ENCODE results near the gene IGF2BP2. TPM values are rescaled to one million over a fixed set of nuclear protein-coding genes. Genes with fewer than 3 reads are reported as not detected.

IGF2BP2 gene
- polyA plus RNA-seq (2013, experiment 1 of 2) = 171 TPM
- polyA plus RNA-seq (2013, experiment 2 of 2) = 157 TPM

DNA sequence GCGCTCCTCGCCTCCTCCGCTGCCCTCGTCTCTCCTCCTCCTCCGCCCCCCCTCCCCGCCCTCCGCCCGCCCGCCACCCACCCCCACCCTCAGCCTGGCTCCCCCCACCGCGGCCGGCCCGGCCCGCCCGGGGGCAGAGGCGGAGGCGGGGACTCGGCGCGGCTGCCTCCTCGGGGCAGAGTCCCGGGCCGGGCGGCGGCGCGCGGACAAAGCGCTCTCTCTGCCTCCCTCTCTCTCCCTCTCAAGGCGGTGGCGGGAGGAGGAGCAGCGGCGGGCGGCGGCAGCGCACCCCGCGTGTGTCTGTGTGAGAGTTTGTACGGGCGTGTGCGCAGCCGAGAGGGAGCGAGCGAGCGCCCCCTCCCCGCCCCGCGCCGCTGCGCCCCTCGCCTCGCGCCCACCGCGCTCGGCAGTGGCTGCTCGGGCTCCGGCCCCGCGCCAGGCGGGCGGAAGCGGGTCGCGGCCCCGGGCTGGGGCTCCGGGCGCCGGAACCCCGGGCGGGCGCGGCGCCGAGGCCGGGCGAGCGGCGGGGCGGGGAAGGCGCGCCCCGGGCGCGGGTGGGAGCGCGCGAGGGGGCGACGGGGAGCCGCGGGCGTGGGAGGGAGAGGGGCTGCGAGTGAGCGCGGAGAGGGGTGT, at the start of gene IGF2BP2:
Gene IGF2BP2, minus strand, starts transcription at position 37 of the 633 bp plus-strand sequence. CDS start 82 bp downstream, outside the sequence.
- Histone ChIP-seq H3K36me3 (ENCODE audit: control insufficient read depth, insufficient read depth, low read length) (peaks cover 30% of the 10 kb centered on the region), H3K9me3 (ENCODE audit: control insufficient read depth, low read length) (peaks cover 18% of the 10 kb centered on the region), H3K4me3 (ENCODE audit: extremely low read depth, insufficient read depth, low read length, poor library complexity, severe bottlenecking) (peak within 1 kb of the TSS; percentile 75), H3K27ac (ENCODE audit: low read depth, low read length, severe bottlenecking) (peak within 1 kb of the TSS; percentile 96), H3K4me1 (ENCODE audit: control insufficient read depth, insufficient read depth, low read length, poor library complexity, severe bottlenecking) (peaks cover 1% of the 10 kb centered on the region)
- 0 to 1% methylated on average over 20 to 40 of the region's 96 CpGs for WGBS, 2 experiments (ENCODE audit: insufficient coverage in 2 of 2)

DNA sequence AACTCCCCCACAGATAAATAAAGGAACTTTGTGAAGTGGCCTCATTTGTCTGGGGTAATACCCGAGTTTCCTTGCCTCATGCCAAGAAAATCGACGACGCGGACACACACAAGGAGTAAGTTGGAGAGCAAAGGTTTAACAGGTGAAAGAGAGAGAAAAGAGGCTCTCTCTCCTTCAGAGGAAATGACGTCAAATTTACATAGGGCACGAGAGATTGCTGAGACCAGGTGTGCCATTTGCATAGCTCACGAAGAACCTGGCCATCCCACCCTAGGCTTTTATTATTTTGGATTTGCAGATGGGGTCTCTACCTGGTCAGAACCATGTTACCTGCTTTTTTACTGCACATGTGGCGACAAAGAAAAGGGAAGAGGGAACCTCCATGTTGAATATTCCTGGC, 49.3 kb upstream of the IGF2BP2 start:
- H3K4me3 ChIP-seq (ENCODE audit: extremely low read depth, insufficient read depth, low read length, poor library complexity, severe bottlenecking) = no peak overlapping the region
- H3K4me1 ChIP-seq (ENCODE audit: control insufficient read depth, insufficient read depth, low read length, poor library complexity, severe bottlenecking) = no peaks in the 10 kb centered on the region
- WGBS, 2 experiments (ENCODE audit: insufficient coverage in 2 of 2) = 83% methylated on average over 2 to 8 of the region's 9 CpGs
- no peaks in the 10 kb centered on the region for H3K9me3 ChIP-seq (ENCODE audit: control insufficient read depth, low read length)
- H3K36me3 ChIP-seq (ENCODE audit: control insufficient read depth, insufficient read depth, low read length) = no peaks in the 10 kb centered on the region
- no peak overlapping the region for H3K27ac ChIP-seq (ENCODE audit: low read depth, low read length, severe bottlenecking)

DNA sequence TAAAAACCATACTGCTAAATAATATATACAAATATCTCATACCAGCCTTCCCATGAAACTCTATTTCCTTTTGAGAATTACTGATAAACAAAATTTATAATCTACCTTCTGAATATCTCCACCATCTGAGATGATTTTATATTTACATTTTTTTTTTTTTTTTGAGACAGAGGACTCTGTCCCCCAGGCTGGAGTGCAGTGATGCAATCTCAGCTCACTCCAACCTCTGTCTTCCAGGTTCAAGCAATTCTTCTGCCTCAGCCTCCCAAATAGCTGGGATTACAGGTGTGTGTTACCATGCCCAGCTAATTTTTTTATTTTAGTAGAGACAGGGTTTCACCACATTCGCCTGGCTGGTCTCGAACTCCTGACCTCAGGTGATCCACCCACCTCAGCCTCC, 42.8 kb upstream of the IGF2BP2 start:
- Histone ChIP-seq H3K9me3 (ENCODE audit: control insufficient read depth, low read length) (no peaks in the 10 kb centered on the region), H3K4me3 (ENCODE audit: extremely low read depth, insufficient read depth, low read length, poor library complexity, severe bottlenecking) (no peak overlapping the region), H3K36me3 (ENCODE audit: control insufficient read depth, insufficient read depth, low read length) (no peaks in the 10 kb centered on the region), H3K4me1 (ENCODE audit: control insufficient read depth, insufficient read depth, low read length, poor library complexity, severe bottlenecking) (no peaks in the 10 kb centered on the region), H3K27ac (ENCODE audit: low read depth, low read length, severe bottlenecking) (no peak overlapping the region)
- no CpG with 5 or more reads among the region's 2 CpGs for WGBS, 2 experiments (ENCODE audit: insufficient coverage in 2 of 2)

DNA sequence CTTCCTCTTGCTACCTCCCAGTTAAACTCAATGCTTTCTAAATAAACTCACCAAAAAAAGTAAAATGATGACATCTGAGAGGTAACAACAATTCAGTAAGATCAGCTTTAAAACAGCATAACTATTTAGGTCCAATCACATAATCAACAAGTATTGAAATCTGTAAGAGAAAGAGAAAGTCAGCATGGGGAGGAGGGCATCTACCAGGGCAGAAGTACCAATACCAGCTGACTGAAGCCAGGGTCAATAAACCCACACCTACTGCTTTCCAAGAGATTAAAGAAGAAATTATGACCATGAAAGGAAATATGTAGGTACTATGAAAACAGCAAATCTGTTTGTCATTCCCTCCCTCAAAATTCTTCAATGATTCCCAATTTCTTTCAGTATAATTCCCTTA, 42.2 kb upstream of the IGF2BP2 start:
- Histone ChIP-seq H3K9me3 (ENCODE audit: control insufficient read depth, low read length) (no peaks in the 10 kb centered on the region), H3K27ac (ENCODE audit: low read depth, low read length, severe bottlenecking) (no peak overlapping the region), H3K4me3 (ENCODE audit: extremely low read depth, insufficient read depth, low read length, poor library complexity, severe bottlenecking) (no peak overlapping the region), H3K36me3 (ENCODE audit: control insufficient read depth, insufficient read depth, low read length) (no peaks in the 10 kb centered on the region), H3K4me1 (ENCODE audit: control insufficient read depth, insufficient read depth, low read length, poor library complexity, severe bottlenecking) (no peaks in the 10 kb centered on the region)

DNA sequence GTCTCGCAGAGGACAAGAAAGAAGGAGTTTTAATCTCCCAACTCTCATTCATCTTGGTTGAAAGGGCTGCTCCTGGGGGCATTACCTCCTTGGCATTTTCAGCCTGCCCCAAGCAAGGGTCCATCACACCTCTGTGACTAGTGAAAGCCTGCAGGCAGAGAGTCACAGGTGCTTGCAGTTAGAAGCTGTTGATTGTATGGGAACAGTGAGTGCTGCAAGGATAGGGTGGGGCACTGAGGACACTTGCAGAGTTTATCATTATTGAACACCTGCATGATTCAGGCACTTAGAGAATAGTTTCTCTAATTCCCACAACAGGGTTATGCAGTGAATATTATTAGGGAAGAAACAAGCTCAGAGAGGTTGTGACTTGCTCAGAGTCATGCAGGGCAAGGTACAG, 41.7 kb upstream of the IGF2BP2 start:
- Histone ChIP-seq H3K9me3 (ENCODE audit: control insufficient read depth, low read length) (no peaks in the 10 kb centered on the region), H3K27ac (ENCODE audit: low read depth, low read length, severe bottlenecking) (no peak overlapping the region), H3K36me3 (ENCODE audit: control insufficient read depth, insufficient read depth, low read length) (no peaks in the 10 kb centered on the region), H3K4me1 (ENCODE audit: control insufficient read depth, insufficient read depth, low read length, poor library complexity, severe bottlenecking) (no peaks in the 10 kb centered on the region), H3K4me3 (ENCODE audit: extremely low read depth, insufficient read depth, low read length, poor library complexity, severe bottlenecking) (no peak overlapping the region)
- whole genome bisulfite sequencing, 2 experiments (ENCODE audit: insufficient coverage in 2 of 2) = 100% methylated on average over 1 of the region's 1 CpG; no CpG with 5 or more reads in 1 of the 2 experiments

DNA sequence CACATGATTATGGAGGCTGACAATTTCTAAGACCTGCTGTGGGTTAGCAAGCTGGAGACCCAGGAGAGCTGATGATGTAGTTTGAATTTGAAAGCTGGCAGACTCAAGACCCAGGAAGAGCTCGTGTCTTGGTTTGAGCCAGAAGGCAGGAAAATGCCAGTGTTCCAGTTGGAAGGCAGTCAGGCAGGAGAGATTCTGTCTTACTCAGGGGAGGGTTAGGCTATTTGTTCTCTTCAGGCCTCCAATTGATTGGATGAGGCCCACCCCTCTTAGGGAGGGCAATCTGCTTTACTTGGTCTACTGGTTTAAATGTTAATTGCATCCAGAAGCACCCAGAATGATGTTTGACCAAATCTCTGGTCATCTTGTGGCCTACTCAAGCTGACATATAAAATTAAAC, 40.4 kb upstream of the IGF2BP2 start:
- no peaks in the 10 kb centered on the region for H3K4me1 ChIP-seq (ENCODE audit: control insufficient read depth, insufficient read depth, low read length, poor library complexity, severe bottlenecking)
- 75 to 100% methylated on average over 1 of the region's 1 CpG for WGBS, 2 experiments (ENCODE audit: insufficient coverage in 2 of 2)
- H3K9me3 ChIP-seq (ENCODE audit: control insufficient read depth, low read length) = no peaks in the 10 kb centered on the region
- H3K4me3 ChIP-seq (ENCODE audit: extremely low read depth, insufficient read depth, low read length, poor library complexity, severe bottlenecking) = no peak overlapping the region
- no peaks in the 10 kb centered on the region for H3K36me3 ChIP-seq (ENCODE audit: control insufficient read depth, insufficient read depth, low read length)
- H3K27ac ChIP-seq (ENCODE audit: low read depth, low read length, severe bottlenecking) = no peak overlapping the region

DNA sequence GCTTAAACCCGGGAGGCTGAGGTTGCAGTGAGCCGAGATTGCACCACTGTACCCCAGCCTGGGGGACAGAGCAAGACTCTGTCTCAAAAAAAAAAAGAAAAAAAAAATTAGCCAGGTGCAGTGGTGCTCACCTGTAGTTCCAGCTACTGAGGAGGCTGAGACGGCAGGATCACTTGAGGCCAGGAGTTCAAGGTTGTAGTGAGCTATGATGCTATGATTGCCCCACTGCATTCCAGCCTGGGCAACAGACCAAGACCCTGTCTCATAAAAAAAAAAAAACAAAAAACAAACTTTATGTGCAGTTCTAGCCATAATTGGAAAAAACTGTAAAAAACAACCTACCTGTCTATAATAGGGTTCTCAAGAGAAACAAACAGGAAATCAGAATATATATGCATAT, 39.9 kb upstream of the IGF2BP2 start:
- H3K4me3 ChIP-seq (ENCODE audit: extremely low read depth, insufficient read depth, low read length, poor library complexity, severe bottlenecking) = no peak overlapping the region
- no peak overlapping the region for H3K27ac ChIP-seq (ENCODE audit: low read depth, low read length, severe bottlenecking)
- H3K4me1 ChIP-seq (ENCODE audit: control insufficient read depth, insufficient read depth, low read length, poor library complexity, severe bottlenecking) = no peaks in the 10 kb centered on the region
- H3K36me3 ChIP-seq (ENCODE audit: control insufficient read depth, insufficient read depth, low read length) = no peaks in the 10 kb centered on the region
- 94 to 100% methylated on average over 3 of the region's 3 CpGs for WGBS, 2 experiments (ENCODE audit: insufficient coverage in 2 of 2)
- no peaks in the 10 kb centered on the region for H3K9me3 ChIP-seq (ENCODE audit: control insufficient read depth, low read length)

DNA sequence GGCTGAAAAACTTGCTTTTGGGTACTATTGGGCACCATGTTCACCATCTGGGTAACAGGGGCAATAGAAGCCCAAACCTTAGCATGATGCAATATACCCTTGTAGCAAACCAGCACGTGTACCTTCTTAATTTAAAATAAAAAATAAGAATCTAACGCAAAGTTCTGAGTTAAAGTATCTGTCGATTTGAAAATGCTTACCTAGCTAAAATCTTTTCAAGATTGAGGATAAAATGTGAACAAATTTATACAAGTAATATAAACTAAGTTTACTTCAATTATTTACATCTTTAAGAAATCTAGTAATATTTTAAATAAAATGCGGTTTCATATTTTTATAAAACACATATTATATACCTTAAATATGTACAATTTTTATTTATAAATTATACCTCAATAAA, 38.1 kb upstream of the IGF2BP2 start:
- no CpG with 5 or more reads among the region's 4 CpGs for WGBS, 2 experiments (ENCODE audit: insufficient coverage in 2 of 2)

DNA sequence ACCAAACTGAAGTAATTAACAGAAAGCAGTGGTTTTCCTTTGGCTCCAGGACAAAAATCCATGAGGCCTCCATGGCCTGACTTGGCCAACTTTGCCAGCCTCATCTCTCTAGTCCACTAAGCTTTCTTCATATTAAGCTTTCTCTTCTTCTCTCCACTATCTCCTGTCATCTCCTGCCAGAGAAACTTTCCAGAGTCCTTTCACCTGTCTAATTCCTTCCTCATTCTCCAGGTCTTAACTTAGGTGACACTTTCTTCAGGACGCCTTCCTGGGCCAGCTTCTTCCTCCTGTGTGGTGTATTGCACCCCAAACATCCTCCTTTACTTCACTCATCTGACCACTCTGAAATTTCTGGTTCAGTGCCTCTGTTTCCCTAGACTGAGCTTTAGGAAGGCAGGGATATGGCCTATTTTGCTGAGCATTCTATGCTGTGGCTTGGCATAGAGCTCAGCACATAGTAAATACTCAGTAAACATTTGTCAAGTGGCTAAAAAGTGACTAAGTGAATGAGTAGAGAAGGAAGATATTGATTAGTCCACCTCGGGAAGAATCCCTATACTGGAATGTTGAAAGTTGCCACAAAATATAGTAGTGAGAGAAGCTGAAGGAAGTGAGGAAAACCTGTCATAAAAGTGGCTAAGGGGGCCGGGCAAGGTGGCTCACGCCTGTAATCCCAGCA, 34.6 kb upstream of the IGF2BP2 start:
- peaks cover 11% of the 10 kb centered on the region for H3K9me3 ChIP-seq (ENCODE audit: control insufficient read depth, low read length)
- 79 to 96% methylated on average over 2 to 3 of the region's 4 CpGs for WGBS, 2 experiments (ENCODE audit: insufficient coverage in 2 of 2)
- no peak overlapping the region for H3K27ac ChIP-seq (ENCODE audit: low read depth, low read length, severe bottlenecking)
- H3K4me1 ChIP-seq (ENCODE audit: control insufficient read depth, insufficient read depth, low read length, poor library complexity, severe bottlenecking) = no peaks in the 10 kb centered on the region
- H3K4me3 ChIP-seq (ENCODE audit: extremely low read depth, insufficient read depth, low read length, poor library complexity, severe bottlenecking) = no peak overlapping the region
- H3K36me3 ChIP-seq (ENCODE audit: control insufficient read depth, insufficient read depth, low read length) = no peaks in the 10 kb centered on the region

More for the DNA sequence above, 38.1 kb upstream of the IGF2BP2 start:
- H3K4me1 ChIP-seq (ENCODE audit: control insufficient read depth, insufficient read depth, low read length, poor library complexity, severe bottlenecking) = no peaks in the 10 kb centered on the region
- H3K36me3 ChIP-seq (ENCODE audit: control insufficient read depth, insufficient read depth, low read length) = no peaks in the 10 kb centered on the region
- H3K4me3 ChIP-seq (ENCODE audit: extremely low read depth, insufficient read depth, low read length, poor library complexity, severe bottlenecking) = no peak overlapping the region
- no peak overlapping the region for H3K27ac ChIP-seq (ENCODE audit: low read depth, low read length, severe bottlenecking)
- no peaks in the 10 kb centered on the region for H3K9me3 ChIP-seq (ENCODE audit: control insufficient read depth, low read length)

DNA sequence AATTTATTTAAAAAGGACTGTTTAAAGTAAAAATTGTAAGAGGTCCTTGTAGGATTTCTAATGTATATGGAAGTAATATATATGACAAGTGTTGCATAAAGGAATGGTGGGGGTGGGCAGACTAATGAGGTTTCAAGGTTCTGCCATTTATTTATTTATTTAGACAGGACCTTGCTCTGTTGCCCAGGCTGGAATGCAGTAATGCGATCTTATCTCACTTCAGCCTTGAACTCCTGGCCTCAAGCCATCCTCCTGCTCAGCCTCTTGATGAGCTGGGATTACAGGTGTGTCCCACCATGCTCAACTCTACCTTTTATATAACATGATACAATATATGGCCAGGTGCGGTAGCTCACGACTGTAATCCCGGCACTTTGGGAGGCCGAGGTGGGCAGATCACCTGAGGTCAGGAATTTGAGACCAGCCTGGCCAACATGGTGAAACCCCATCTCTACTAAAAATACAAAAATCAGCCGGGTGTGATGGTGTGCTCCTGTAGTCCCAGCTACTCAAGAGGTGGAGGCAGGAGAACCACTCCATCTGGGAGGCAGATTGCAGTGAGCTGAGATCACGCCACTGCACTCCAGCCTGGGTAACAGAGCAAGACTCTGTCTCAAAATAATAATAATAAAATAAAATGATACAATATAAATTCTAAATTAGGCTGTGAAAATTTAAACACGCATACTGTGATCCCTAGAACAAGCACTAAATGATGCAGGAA, 33.8 kb upstream of the IGF2BP2 start:
- peaks cover 11% of the 10 kb centered on the region for H3K9me3 ChIP-seq (ENCODE audit: control insufficient read depth, low read length)
- no peak overlapping the region for H3K4me3 ChIP-seq (ENCODE audit: extremely low read depth, insufficient read depth, low read length, poor library complexity, severe bottlenecking)
- no peaks in the 10 kb centered on the region for H3K36me3 ChIP-seq (ENCODE audit: control insufficient read depth, insufficient read depth, low read length)
- WGBS, 2 experiments (ENCODE audit: insufficient coverage in 2 of 2) = 80 to 100% methylated on average over 2 to 4 of the region's 8 CpGs
- H3K4me1 ChIP-seq (ENCODE audit: control insufficient read depth, insufficient read depth, low read length, poor library complexity, severe bottlenecking) = no peaks in the 10 kb centered on the region
- H3K27ac ChIP-seq (ENCODE audit: low read depth, low read length, severe bottlenecking) = no peak overlapping the region
